GM18511 (cell line): ENCODE data around the gene MLLT3.

ENCODE experiments used
- ATAC-seq: cut with Tn5 transposase; IDR thresholded peaks from one replicate; pipeline ENCODE4 v1.9.1; 2021; ENCODE audit warnings: mild to moderate bottlenecking, moderate library complexity; ENCODE audit not compliant: unreplicated experiment

Gene MLLT3

DNA sequence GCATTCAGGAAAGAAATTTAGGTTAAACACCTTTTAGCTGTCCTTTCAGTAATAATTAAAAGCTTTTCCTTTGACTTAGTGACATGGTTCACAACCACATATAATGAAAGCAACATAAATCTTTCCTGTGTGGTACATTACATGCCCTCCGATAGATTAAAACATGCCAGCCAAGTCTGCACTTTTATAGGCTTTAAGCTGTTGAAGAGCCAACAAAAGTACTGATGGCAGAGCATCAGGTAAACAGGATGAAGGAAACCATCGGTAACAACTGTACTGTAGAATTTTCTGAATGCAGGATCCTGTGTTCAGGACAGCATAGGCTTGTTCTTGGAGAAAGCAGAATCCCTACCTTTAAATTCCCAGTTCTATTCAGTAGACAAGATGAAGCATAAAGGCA, 226.6 kb downstream of the MLLT3 start:
- ATAC-seq = no peak

- ATAC-seq = no peak
Observed at GRCh38 chr9:20394969-20395368, 227.3 kb downstream of the MLLT3 start.

- ATAC-seq = no peak
Observed at GRCh38 chr9:20391208-20391607, 231.1 kb downstream of the MLLT3 start.

DNA sequence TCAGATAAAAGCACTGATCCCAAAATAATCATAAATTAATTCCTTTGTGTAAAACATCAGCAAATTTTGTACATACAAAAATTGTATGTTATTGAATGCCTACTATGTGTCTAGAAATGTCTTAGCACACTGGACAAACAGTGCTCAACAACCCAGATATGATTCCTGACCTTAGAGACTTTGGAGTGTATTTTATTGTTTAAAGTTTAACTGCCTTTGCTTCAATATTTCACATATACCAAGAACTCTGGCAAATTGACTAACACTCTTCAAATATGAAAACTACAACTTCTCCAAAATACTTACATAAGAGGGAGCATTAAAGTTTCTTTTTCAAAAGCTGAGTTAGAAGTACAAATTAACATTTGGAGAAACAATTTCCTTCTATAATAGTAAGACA, 231.9 kb downstream of the MLLT3 start:
- ATAC-seq = no peak

DNA sequence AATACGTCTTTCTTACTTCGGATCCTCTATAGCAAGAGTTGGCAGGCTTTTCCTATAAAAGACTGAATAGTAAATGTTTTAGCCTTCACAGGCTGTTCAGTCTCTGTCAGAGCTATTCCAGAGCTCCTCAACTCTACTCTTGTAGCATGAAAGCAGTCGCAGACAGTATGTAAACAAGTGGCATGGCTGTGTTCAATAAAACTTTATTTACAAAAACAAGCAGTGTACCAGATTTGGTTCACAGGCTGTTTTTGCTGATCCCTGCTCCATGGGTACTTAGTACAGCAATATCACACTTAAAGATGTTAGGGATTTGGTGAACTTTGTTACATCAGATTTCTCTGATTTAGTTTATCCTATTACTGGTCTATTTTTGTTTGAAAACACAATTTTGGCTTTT, 235.2 kb downstream of the MLLT3 start:
- no peak for ATAC-seq

DNA sequence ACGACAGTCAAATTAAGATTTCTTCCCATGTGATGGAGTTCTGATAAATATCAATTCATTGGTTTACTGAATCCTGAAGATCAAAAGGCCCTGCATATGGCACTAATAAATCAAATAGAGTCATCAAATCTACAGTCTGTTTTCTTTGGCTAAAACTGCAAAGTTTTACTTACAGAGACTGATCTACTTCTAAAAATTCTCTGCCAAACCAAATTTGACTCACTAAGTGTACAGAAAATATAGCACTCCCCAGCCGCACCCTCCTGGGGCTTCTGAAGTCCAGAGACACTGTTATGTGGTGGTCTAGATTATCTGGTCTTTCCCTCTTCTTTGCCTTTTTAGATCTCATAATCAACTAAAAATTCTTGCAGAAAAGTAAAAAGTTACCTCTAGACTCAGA, 237.7 kb downstream of the MLLT3 start:
- no peak for ATAC-seq

DNA sequence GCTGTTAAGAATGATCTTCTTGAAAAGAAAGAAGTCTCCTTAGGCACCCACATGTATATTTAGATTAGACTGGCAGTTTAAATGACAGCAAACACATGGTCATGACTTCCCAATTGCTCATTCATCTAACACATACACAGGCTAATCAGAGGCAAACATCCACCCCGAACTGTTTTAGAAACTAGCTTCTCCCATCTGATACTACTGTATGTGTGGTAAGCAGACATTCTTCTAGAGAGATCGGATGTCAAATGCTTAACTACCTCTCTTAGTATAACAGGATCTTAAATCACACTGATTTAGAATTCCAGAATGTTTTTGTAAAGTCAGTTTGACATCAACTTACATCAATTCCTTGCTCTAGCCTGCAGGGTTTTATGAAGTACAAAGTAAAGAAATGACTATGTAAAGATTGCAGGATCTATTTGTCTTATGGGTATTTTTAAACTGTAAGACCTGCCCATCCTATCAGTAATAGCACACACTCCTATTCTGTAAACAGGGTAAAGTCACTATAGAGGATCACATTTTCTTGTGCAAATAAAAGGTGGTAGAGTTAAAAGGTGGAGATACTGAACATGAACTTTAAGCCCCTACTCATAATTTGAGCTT, 239.7 kb downstream of the MLLT3 start:
- ATAC-seq = peak; percentile 66

- no peak for ATAC-seq
Observed at GRCh38 chr9:20380546-20380945, 241.8 kb downstream of the MLLT3 start.

DNA sequence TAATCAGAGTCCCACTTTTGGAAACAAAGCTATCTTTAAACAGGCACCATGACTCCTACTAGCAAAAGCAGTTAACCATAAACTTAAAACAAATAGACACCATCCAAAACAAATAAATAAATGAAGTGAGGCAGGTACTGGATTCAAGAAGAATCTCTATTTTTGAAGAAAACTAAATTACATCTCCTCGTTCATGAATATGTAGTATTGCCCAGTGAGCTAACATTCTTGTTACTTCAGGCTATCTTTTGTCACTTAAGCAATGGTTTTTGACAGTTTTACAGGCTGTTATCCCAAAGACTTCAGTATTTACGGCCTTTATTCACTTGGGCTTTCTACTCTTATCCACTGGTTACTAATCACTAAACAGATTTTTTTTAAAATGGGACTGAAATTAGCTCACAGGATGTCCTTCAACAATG, 242.5 kb downstream of the MLLT3 start:
- no peak for ATAC-seq

DNA sequence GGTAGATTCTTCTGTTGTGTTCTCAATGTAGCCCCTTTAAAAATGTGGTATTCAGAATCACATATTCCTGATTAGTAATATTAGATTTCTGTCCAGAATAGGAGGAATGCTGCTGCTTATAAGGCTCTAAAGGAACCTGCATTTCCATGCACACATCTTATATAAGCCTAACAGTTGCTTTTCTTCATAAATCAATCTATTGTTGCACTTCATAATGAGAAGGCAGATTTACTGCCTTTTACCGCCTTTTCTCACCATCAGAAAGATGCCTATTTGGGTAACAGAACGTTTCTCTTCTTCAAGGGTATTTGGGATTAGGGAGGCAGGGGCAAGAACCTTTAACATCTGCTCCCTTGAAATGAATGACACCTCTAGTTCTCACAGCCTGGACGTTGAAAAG, 243.4 kb downstream of the MLLT3 start:
- no peak for ATAC-seq

GRCh38 chr9:20377790-20378189, 244.5 kb downstream of the MLLT3 start:
- no peak for ATAC-seq

DNA sequence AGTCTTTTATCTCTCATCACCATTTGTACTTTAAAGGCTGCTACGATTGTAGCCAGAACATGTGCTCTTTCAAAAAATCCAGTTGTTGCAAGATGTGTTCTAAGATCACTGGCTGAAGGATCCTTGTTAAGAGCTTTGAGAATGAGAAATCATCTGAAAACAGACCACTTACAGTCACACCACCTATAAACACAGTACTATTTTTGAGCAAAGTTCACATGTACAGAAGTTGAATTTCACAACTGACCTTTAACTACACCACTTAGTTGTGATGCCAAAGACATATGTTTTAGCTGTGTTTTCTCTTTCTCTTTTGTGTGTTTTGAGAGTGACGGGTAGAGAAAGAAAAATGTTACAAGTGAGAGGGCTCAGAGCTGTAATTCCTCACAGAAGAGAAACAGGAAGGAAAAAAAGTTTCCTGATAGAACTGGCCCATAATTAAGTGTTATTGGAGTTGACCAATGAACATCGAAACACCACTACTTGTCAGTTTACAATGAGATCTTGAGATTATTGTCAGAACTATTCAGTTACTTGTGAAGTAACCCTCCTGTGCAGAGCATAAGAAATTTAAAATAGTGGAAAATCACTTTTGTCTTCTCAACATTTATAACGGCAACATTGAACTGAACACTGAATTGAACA, 245.4 kb downstream of the MLLT3 start:
- ATAC-seq = no peak

DNA sequence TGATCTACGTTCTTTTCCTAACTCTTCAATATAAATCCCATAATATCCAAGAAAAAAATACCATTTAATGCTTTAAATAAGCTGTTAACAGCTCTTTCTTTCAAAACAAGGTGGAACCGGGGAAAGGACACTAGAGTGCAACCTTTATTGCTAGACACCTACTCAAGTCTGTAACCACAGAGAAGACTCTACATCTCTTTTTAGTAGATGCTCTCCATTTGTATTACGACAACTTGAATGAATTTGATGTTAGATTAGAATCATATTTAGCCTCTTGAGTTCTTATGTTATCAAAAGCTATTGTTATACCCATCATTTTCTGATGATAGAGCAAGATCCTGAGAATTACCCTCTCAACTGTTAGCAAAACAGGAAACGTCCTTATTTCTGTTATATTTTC, 246.3 kb downstream of the MLLT3 start:
- no peak for ATAC-seq

GRCh38 chr9:20373263-20373662, 249.0 kb downstream of the MLLT3 start:
- ATAC-seq = peak; percentile 58

DNA sequence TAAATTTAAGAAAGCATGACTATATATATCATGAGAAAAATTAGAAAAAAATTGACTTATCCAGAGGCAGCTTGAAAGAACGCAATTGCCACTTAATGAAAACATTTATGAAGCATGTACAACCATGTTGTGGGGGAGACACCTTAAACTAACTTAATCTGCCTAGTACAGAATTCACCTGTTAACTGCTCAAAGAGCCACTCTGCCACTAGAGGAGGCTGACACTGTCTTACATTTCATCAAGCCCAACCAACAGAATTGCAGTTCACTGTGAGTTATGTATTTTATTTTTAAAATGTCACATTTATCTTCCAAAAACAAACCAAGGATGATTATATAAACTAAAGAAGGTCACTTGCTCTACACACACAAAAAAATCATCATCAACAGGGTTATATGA, 252.9 kb downstream of the MLLT3 start:
- no peak for ATAC-seq

- ATAC-seq = no peak
Observed at GRCh38 chr9:20367855-20368254, 254.4 kb downstream of the MLLT3 start.

DNA sequence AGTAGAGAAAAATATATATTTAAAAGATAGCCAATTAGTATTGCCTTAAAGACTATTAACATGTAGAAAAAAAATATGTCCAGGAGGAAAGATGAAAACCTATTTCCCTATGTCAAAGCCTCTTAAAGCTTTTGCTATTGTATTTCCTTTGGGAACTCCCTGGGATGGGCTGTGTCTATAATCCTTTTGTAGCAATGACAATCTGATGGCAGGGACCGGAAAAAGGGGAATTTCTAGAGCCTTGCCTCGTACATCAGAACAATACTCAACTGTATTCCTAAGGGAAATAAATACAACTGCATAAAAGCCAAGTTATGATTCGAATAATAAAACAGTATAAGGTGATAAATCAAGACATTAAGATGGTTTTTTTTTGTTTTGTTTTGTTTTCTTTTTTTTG, 257.3 kb downstream of the MLLT3 start:
- ATAC-seq = no peak

DNA sequence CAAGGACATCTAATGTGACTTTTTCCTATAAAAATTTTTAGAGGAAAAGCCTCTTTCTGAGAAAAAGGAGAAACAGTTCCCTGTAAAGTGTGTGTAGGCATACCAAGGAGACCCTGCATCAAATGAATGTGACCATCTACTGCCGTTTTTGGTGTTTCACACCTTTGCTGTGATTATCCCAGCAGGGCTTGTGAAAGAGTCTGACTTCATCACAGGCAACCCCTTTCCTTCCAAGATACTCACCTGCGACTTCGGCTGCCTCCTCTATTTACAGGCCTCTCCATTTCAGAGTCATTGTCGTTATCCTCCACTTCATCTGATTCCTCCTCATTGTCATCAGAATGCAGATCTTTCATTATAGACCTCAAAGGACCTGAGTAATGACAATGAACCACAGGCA, 259.1 kb downstream of the MLLT3 start:
- no peak for ATAC-seq

DNA sequence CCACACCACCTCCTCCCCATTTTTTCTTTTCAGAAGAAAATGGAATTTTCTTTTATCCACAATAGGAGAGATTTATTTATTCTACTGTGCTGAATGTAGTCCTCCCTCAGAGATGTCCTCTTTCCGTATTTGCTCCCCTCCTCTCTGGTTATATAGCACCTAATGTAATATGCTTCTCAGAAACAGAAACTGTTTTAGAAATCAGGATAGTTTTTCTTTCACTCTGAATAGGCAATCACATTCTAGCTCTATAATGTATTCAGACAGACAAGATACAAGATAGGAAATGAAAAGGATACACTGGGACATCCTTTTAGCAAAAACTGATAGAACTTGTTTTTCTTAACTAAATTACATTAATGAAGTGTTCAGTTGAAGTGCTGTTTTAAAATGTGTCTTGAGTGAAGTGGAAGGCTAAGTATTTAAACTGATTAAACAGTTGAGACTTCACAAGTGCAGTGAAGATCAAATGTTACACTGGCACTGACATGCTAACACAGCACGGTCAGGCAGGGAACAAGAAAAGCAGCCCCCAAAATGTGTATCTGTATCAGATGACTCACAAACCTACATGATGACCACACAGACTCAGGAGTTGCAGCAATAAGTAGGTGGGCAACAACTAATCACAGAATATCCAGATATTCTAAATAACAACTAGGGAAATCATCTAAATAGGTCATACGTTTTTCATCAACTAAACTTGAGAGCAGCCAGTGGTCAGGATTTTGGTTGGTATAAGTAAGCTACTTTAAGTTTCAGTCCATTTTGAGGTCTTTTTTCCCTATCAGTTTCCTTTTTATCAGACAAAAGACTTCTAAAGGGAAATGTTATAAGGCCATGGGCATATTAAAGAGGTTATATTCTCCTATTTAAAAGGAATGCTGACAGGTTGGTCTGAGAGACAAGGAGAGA, 260.4 kb downstream of the MLLT3 start:
- ATAC-seq = peak; percentile 72

DNA sequence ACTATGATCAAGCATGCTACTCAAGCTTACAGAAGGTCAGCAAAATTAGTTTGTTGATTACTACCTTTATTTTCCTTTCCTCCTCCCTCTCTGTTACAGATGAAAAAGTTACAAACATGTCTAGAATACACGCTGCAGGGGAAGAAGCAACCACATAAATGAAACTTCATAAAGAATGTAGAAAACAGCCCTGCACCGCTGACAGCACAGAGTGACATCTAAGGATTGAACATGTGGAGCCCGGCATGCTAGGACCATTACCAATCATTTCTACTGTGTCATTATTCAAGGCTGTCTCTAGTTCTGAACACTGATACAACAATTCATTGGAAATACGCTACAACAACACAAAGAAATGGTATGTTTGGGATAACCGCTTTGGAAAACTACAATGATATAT, 261.1 kb downstream of the MLLT3 start:
- ATAC-seq = no peak

DNA sequence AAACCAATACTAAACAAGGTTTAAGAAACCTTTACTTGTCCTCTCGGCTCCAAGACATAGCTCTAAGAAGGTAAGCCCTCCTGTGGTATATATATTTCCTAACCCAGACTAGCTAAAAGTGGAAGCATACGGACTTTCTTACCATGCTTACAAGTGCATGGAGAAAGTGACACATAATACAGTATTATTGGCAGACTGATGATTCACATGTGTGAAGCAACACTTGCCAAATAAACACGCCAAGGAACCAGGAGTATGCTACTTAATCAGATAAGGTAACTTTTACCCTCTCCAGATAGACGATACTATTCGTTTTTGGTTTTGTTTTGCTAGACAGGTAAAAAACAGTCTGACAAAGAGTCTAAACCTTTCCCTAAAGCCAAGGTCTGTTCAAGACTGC, 264.1 kb downstream of the MLLT3 start:
- ATAC-seq = no peak

DNA sequence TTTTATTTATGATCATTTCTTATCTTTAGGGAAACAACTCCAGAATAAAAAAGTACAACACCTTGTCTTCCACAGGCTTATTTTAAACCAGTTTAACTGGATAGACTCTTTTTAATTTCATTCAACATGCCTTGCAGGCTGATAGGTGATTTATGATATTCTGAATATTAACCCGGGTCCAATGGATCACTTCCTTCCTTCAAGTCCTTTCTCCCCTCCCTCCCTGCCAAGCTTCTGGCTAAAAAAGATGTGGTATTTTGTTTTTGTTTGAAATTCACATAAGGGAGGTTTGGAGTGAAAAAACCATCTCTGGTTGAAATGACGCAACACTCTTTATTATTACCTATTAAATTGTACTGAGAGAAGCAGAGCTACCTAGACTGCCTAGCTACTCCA, 265.3 kb downstream of the MLLT3 start:
- ATAC-seq = no peak
